ENCODE results near the gene BRD3OS.
A peak's percentile ranks its signal among the peaks of the same experiment; 100 is the strongest.

BRD3OS gene

DNA sequence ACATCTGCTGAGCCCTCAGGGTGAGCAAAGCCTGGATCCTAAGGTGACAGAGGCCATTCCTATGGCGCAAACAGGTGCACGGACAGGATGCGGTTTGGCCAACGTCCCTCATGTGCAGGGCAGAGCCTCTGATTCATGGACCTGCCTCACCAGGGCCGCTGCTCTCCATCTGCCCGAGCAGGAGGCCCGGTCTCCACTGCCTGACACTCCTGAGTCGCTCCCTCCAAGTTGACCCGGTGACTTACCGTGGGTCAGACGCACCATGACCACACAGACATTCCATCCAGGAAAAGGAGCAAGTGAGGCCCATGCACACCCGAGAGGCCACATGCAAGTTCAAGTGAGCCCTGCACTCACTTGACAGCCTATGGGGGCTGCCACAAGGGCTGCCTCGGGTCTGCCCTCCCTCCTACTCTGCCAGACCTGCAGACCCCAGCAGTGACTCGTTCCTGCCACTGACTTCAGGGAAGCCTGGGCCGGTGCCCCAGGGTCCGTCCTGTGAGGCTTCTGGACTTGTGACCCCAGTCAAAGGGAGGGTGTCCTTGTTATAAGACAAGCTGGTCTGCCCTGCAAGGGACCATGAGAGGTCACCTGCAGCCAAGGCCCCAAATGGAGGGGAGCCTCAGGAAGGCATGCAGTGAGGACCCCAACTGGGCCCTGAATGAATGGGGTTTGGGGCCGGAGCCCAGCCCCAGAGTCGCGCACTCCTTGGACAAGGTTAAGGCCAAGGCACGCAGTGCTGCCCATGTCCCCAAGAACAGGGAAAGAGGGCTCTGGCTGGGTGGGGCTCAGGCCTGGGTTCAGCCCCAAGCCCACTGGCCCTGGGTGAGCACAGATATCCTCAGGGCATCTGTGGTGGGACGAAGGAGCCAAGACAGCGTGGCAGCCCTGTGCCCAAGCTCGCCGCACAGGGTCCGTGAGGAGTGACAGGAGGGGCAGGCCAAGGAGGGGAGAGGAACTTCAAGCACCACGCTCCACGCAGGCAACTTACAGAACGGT lies 10.1 kb downstream of the BRD3OS start:
- DNase-seq, result no peak

DNA sequence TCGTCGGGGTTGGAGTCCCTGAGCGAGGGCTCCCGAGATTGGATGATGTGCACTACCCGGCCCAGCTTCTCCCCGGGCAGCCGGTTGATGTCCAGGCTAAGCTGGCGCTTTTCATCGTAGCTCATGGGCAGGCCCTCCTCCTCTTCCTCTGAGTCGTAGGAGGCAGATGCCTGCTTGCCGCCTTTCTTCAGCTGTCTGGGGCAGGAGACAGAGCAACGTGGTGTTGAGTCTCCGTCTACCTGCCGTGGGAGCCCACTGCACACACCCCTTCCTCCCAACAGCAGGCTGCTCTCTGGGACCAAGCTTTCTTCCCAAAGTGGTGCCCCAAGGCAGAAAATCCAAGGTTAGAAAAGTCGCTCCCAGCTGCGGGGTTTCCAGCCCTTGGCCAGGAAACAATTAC lies 10.8 kb downstream of the BRD3OS start:
- DNase-seq, result no peak

DNA sequence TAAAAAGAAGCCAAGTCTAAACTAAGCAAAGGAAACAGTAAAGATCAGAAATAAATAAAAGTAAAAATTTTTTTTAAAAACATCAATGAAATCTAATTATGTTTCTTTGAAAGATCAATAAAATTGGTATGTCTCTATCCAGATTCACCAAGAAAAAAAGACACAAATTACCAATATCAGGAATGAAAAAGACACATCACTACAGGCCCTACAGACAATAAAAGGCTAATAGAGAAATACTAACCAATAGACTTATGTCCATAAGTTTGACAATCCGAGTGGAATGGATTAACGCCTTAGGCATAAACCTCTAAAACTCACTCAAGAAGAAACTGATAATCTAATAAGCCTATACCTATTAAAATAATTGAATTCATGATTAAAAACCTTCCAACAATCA lies 12.4 kb downstream of the BRD3OS start:
- DNase-seq, result no peak

DNA sequence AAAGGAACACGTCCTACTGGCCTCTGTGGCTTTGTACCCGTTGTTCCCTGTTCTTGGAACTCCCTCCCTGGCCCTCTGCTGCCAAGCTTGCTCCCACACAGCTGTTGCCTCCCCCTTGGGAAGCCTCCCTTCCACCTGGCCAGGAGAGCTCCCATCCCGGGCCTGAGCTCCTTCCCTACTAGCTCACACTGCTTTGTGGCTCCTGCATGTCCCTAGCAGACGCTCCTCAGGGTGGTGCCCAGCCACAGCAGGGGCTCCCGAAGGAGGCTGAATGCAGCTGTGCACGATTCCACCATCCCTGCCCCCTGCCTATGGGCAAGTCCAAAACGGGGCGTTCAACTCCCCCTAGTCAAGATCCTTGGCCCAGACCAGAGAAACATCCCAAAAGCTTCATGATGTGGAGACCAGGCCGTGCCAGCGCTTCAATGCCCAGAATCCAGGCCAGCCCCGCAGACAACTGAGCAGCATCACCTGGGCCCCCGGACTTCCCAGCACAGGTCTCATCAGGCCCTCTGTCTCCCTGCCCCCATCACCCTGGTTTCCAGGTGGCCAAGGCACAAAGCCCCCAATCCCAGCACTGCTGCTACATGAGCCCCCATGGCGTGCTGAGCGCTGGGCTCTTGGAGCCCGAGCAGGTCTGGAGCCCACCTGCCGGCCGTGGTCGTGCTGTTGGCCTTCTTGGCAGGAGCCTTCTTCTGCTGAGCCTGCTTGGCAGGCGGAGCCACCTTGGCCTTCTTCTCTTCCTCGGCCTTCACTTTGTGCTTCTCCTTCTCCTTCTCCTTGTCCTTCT lies 14.3 kb downstream of the BRD3OS start:
- no peak for DNase-seq

DNA sequence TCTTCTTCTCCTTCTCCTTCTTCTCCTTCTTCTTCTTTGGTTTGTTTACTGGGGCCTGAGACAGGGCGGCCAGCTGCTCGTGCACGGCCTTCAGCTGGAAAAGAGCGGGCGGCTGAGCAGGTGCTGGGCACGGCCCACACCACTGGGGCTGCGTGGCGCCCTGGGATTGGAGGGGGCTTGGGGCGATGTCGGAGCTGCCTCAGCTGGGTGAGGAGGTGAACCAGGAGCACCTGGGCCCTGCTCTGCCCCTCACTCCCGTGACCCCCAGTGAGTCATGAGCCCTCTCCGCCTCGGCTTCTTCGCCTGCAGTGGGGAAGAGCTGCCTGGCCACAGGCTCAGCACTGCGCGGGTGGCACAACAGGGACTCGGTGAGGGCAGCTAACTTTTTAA lies 14.9 kb downstream of the BRD3OS start:
- no peak for DNase-seq

DNA sequence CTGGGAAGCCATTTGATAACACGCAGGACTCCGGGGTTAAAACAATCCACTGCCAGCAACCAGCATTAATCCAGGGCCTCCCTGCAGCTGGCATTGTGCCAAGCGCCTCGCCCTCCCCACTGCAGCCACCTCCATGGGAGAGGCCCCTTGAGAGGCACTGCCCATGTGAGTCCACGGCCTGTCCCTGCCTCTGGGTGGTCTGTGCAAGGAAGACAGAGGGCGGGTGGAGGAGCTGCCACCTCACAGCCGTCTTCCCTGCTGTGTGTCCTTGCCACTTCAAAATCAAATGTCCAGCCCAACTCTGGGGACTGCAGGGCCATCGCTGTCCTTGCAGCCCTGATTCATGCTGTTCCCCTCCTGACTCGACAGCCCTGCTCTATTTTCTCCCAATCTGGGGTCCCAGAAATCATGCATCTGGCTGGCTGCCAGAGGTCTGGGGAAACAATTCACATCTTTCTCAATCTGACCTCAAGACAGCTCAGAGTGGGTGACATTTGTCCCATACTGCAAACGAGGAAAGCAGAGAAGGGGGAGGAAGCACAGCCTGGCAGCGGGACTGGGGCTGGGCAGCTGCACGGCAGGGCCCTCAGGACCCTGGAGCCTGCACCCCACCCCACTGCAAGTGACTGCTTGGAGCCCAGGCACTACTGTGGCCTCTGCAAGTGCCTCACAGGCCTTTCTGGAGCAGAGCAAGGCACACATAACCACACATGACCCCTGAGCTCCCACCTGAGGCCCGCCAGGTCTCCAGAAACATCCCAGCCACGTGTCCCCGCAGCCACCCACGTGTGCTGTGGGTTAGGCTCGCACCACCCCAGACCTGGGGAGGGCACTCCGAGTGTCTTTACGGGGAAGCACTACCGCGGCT lies 15.7 kb downstream of the BRD3OS start:
- DNase-seq, result no peak

DNA sequence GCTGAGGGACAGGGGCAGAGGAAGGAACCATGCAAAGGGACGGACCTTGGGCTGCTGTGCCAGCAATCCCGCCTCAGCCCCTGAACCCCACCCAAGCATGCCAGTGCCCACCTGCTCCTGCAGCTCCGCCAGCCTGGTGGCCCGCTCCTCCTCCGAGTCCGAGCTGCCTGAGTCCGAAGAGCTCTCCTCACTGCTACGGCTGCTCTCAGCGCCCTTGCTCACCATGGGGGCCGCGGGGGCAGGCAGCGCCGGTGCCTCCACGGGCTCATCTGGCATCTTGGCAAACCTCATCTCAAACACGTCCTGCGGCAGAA lies 16.3 kb downstream of the BRD3OS start:
- DNase-seq, result no peak

DNA sequence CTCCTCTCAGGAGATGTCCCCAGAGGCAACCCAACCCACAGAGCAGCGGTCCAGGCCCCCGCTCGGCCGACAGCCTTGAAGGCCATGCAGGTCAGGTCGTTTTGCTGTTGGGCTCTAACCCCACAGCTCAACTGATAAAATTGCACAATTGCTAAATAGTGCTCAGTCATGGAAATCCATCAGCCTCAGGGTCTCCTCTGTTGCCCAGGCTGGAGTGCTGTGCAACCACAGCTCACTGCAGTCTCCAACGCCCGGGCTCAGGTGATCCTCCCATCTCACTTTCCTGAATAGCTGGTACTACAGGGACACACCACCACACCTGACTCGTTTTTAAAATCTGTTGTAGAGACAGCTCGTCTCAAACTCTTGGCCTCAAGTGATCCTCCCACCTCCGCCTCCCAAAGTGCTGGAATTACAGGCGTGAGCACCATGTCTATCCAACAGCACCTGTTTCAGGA lies 18.3 kb downstream of the BRD3OS start:
- DNase-seq, result no peak

DNA sequence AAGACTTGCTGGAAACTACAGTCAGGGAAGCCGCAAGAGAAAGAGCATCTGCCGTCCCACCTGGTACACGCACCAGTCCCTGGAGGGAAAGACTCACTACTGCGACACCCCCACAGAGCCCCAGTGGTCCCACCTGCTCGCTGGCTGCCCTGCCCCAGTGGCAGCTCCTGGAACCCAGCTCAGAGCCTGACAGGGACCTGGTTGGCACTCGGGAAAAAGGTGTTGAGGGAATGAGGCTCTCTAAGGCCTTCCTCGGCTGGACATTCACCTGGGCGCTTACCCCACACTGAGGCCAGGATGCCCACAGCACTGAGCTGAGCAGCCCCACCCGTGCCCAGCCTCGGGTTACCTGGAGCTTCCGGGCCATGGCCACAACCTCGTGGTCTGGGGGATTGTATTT lies 19.7 kb downstream of the BRD3OS start:
- no peak for DNase-seq

DNA sequence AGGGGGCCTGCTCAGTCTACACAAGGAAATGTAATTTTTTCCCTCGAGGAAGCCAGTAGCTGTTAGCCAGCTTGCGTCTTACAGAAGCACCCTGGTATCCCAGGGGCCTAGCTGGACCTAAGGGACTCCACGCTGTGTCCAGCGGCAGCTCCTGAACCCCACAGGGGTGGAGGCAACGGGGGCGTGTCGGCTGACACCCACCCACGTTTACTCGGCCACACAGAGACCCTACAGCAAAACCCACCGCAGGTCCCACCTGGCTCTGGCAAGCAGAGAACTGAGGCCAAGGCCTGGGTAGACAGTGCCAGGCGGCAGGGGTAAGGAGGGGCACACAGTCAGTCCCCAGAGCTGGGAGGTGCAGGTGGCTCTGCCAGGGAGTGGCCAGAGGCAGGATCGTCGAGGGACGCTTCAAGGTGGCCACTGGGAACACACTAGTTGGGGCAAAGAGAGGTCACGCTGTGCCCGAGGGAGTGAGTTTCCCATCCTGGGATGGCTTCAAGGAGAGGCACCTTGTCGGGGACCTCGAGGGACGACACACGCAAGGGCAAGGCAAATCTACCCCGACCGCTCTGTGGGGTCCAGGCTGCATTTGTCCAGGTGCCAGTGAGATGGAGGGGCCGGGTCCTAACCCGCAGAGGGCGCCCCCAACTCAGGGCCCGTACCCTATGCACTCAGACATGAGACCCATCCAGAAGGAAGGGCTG lies 20.7 kb downstream of the BRD3OS start:
- no peak for DNase-seq

DNA sequence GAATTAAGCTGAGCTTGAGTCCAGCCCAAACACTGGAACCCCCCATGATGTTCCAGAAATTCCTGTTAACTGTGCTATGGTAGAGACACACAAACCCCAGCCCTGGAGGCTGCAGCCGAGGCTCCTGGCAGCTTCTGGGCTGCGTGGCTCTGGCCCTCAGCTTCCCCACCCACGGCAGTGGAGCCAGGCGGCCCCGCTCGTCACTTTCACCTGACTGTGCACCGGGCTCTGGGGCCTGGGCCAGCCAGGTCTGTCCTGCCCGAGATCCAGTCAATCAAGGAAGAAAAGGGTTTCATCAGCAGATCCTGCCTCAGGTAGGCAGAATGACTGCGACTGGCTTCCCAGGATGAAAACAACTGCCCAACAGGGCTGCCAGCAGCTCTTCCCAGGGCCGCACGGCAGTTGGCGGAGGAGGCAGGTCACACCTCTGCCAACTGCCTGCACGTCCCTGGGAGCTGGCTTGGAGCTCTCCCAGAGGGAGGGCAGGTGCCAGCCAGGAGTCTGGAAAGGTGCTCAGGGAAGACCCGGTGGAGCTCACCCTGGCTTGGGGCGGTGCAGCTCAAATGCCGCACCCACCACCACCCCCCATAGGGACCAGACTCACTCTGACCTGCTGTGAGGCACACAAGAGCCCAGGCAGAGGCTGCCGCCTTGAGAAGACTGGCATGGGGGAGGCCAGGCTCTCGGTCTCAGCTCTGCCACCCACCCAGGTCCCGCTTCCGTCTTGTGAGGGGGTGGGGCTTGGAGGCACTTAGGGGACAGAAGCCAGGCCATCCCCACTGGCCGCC lies 21.8 kb downstream of the BRD3OS start:
- no peak for DNase-seq

DNA sequence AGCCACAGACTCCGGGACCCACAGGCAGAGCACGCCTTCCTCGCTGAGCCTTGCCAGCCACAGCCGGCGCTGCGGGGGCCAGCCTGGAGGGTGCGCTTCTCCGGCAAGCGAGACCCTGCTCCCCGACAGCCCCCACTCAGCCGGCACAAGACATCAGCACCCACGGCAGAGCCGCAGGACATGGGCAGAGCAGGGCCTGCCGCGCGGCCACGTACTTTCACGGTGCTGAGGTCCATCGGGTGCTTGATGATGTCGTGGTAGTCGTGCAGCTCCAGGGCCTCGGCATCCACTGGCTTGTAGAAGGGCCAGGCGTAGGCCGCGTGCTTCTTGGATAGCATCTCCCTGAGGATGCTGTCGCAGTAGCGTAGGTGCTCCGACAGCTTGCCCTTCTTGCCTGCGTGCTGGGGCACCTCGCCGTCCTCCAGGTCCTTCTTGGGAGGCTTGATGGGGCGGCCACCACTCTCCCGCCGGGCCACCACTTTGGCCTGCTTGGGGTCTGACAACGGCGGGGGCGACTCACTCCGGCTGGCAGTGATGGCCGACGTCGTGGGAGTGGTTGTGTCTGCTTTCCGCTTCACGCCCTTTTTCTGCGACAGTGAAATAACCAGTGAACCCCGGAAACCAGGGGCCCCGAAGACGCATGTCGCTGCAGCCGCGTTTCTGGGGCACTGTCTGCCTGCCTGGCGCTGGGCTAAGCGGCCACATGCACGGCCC lies 22.7 kb downstream of the BRD3OS start:
- no peak for DNase-seq

DNA sequence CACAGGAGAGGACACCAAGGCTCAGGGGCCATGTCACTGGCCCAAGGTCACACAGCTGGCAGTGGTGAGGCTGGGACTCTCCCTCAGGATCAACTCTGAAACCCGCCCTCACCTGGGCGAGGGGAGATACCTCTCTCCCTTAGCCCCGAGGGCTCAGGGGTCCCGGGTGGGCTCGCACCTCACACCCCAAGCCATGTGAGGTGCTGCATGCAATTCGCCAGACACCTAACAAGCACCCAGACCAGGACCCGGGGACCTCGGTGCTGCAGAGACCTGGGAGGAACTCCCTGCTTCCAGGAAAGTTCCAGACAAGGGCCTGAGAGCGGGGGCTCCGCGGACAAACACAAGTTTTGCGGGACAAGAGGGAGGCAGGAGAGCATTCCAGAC lies 23.3 kb downstream of the BRD3OS start:
- no peak for DNase-seq

DNA sequence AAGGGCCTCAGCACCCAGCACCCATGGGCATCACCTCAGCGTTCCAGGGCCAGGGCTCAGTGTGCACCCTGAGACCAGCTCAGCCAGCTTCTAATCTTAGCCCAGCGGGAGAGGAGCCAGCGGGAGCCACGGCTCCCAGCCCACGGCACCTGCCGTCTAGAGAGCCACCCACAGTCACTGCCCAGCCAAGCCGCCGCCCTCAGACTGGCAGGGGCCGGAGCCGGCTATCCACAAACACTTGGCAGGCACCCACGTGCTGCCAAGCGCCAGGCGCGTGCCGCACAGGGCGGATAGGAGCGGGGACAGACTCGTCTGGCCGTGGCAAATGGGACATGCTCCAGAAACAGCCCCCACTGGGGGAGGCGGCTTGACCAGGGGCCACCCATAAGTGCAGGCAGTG lies 24.0 kb downstream of the BRD3OS start:
- no peak for DNase-seq

DNA sequence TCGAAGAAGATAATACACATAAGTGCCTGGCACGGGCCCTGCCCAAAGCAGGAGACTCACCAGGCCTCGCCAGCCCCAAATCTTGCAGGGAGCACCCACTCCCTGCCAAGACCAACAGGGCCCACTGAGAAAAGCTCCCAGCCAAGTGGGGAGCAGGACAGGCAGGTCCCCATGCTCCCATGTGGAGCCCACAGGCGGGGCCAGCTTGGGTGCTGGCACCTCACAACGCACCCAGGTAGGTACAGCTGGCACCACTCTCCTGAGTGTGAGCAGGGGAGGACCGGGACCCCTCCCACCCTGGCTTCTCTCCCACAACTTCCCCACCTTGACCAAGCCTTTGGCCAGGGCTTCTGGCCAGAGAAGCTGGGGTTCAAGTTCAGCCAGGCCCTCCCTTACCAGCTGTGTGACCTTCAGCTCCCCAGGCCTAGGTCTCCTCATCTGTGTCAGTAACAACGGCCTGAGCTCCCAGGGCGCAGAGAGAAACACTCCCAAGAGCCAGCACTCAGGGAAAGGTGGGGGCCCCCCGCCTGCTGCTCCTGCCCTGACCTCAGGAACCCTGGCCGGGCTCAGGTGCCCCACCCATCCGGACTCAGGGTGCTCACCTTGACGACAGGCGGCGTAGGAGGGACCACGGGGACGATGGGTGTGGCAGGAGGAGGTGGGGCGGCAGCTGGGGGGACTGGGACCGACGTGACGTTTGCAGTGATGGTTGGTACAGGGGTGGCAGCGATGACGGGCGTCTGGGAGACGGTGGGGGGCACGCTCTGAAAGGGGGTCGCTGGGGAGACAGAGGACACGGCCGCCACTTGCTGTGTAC lies 24.7 kb downstream of the BRD3OS start:
- peak; percentile 14 for DNase-seq

DNA sequence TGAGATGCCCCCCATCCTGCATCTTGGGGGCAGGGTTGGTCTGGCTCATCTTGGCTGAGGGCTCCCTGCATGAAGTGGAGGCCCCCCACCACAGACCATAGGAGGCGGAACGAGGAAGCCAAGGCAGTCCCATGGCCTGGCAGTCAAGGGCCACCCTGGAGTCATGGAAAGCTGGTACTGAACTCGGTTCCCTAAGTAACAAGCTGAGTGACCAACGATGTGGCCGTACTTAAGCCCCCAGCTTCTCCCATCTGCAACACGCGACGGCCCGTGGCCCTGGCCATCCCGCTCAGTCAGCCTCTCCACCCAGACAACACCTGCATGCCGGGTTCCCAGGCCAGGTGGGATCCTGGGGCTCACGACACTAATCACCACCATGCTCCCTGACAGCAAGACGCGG lies 25.4 kb downstream of the BRD3OS start:
- DNase-seq, result peak; percentile 15

DNA sequence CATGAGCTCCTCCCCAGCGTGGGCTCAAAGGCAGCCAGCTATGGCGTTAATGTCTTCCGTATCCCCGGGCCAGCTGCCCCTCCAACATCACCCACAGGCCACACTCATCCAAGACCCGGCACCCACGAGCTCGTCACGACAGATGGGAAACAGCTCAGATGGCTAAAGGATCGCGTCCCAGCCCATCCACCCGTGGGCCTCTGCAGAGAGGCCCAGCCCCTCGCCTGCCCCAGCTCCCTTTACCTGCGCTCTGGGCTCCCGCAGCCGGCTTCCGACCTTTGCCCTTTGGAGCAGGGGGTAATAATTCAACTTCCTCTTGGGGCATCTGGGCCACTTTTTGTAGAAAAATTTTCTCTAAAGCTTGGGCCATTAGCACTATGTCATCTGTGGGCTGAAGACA lies 26.0 kb downstream of the BRD3OS start:
- peak; percentile 17 for DNase-seq

DNA sequence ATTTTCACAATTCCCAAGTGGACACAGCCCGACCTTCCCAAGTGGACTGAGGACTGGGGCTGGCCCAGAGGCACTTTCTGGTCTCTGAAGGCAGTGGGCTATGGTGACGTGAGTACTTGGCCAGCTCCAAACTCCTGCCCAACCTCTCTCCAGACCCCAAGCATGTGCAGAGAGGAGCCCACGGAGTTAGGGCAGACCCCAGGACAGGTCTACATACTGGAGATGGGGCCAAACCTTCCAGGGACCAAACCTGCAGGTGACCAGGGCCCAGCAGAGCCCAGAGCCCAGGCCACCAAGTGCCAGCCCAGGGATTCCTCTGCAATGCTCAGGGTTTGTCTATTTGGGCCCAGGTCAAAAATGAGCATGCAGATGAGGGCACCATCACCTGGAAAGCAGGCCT lies 27.2 kb downstream of the BRD3OS start:
- DNase-seq, result no peak

DNA sequence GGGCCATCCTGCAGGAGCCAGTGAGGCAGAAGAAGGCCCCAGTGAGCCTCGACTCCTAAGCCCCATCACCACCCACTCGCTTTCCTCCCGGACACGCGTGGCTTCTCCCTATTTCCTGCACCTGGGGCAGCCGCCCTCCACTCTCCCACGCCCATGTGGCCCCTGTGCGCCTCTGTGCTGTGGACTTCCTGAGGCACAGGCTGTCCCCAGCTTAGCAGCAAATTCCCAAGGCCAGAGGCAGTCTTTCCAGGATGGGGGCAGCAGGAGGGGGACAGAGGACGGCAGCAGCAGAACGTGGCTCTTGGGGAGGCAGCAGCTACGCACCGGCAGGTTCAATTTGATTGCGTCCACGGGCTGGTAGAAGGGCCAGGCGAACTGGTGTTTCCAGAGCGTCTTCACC lies 27.7 kb downstream of the BRD3OS start:
- DNase-seq, result no peak

DNA sequence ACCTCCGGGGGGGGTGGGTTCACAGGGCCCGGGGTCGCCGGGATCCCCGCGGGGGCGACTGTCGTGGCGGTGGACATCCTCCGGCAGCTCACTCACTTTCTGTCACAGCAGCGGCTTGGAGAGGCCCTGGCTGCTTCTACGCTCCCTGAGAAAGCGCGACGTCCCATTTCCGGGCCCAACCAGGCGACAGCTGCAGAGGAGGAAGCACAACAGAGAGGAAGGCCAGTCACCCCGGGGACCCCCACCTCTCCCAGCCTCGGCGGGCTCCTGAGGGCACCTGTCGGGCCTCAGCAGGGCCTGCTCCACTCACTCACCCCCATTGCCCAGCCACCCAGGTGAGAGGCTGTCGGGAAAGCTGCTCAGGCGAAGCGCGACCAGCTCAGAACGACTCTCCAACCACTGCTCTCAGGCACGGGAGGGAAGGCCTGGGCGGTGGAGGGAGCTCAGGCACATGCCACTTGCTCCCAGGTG lies 28.2 kb downstream of the BRD3OS start:
- peak; percentile 18 for DNase-seq
